C4-2B (cell line): ENCODE measurements around the gene TBC1D22B.

Source experiments
- H3K27ac ChIP-seq: fragments of 450-650 bp; 2 replicates; pipeline ENCODE4 v1.5.1; 2017
- CTCF ChIP-seq: fragments of 450-650 bp; conservative IDR thresholded peaks from 2 replicates; pipeline ENCODE4 v1.5.1; 2017; ENCODE audit warnings: mild to moderate bottlenecking
- ZFX ChIP-seq: fragments of 450-650 bp; IDR thresholded peaks from 2 replicates; pipeline ENCODE4 v1.6.1; 2017

The TBC1D22B gene

DNA sequence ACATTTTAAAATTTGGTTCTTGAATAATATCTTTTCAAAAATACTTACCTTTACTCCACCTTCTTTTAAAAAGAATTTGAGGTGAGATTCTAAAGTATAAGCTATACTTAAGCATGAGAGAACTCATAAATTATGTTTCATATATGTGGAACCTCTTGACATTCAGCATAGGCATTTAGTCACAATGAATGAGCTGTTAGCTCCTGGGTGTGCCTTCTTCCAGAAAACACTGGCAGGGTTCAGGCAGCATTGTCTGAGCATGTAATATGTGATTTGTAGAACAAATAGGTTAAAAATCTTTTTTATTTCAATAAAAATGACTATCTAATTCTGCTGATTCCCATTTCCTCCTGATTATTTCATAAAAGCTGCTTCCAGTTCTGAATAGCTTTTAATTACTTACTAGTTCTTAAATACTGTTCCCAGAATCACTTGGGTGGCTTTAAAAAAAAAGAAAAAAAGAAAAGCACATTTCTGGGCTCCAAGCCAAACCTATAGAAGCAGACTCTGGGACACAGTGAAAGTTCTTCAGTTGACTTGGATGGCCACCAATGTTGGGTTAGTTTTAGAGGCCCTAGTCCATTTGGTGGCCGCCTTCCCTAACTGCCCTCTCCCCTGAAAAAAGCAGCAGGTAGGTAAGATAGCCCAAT lies 116.4 kb downstream of the TBC1D22B start:
- no peak overlapping the region for H3K27ac ChIP-seq
- TF ChIP-seq ZFX (no peak), CTCF (no peak)

- H3K27ac ChIP-seq: no peak overlapping the region
- no peak for TF ChIP-seq ZFX
- TF ChIP-seq CTCF: no peak
Measured at GRCh38 chr6:37375376-37375775, 117.8 kb downstream of the TBC1D22B start.

DNA sequence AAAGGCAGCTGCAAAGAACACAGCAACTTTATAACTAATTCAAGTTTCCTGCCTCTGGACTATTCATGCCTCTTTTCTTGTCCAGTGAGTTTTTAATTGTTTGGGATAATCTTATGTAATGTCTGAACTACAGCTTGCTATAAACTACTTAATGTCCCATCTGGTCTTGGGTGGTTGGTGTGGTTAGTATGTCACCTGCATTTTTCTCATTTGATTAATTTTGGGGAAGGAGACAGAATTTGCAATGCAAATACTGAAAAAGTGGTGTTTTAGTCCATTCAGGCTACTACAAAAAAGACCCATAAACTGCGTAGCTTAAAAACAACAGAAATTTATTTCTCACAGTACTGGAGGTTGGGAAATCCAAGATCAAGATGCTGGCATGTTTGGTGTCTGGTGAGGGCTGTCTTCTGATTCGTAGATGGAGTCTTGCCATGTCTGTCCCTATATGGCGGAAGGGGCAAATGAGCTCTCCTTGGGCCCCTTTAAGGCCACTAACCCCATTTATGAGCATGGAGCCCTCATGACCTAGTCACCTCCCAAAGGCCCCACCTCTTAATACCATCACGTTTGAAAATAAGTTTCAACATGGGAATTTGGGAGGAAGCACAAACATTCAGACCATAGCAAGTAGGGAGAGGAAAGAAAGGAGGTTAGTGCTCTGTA lies 118.6 kb downstream of the TBC1D22B start:
- TF ChIP-seq CTCF (no peak), ZFX (no peak)
- H3K27ac ChIP-seq: no peak overlapping the region

GRCh38 chr6:37381579-37381978 lies 124.0 kb downstream of the TBC1D22B start:
- TF ChIP-seq CTCF (peak; percentile 90), ZFX (no peak)
- no peak overlapping the region for H3K27ac ChIP-seq
